GM12874 (cell line): Measurements from ENCODE around the gene UPP1.

Source experiments
- TF ChIP-seq, protein P1 (sequence below): IDR thresholded peaks from 2 replicates; pipeline ENCODE4 v1.5.1; 2011; ENCODE audit warnings: low read depth, mild to moderate bottlenecking, control low read depth, low read length, moderate library complexity; ENCODE audit not compliant: insufficient read depth

UPP1 gene

GRCh38 chr7:48150086-48150485 lies 61.0 kb downstream of the UPP1 start:
- TF ChIP-seq, protein P1, sequence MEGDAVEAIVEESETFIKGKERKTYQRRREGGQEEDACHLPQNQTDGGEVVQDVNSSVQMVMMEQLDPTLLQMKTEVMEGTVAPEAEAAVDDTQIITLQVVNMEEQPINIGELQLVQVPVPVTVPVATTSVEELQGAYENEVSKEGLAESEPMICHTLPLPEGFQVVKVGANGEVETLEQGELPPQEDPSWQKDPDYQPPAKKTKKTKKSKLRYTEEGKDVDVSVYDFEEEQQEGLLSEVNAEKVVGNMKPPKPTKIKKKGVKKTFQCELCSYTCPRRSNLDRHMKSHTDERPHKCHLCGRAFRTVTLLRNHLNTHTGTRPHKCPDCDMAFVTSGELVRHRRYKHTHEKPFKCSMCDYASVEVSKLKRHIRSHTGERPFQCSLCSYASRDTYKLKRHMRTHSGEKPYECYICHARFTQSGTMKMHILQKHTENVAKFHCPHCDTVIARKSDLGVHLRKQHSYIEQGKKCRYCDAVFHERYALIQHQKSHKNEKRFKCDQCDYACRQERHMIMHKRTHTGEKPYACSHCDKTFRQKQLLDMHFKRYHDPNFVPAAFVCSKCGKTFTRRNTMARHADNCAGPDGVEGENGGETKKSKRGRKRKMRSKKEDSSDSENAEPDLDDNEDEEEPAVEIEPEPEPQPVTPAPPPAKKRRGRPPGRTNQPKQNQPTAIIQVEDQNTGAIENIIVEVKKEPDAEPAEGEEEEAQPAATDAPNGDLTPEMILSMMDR = no peak

DNA sequence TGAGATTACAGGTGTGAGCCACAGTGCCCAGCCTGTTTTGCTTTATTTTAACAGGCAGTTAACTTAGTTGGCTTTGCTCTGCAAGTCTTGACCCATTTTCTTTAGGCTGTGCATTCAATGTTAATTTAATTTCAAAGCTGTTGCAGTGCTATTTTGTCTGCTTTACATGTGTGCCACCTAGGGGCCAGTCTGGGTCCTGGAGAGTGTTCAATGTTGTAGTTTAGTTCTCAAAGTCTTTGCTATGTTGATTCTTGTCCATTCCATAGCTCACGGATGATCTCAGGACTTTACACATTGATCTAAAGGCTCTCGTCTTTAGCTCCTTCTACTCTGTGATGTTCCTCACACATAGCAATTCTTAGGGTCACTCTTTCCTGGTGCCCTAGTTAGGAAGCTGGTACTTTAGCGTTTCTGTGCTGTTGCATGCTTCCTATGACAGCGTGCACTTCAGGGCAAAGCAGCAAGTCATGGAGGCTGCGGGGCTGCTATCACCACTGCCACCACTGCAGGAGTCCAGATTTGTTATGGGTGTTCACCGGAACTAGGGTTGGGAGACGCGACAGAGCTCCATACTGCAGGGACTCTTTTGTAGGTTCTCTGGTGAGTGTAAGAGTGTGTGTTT lies 65.8 kb downstream of the UPP1 start:
- TF ChIP-seq, protein P1 = peak; percentile 53; the same call in 1 of the 2 replicates
